ENCODE data around the gene RIPOR2. TPM values are rescaled to one million over a fixed set of nuclear protein-coding genes. Genes with fewer than 3 reads are reported as not detected.

The RIPOR2 gene
- total and polyA plus RNA-seq, 2 donors (not counting 3 experiments of a cell fraction or from before 2014, with no cell fraction given), result 0.10 TPM; not detected in 1

- dilution Hi-C loops (cut with MboI; ENCODE audit: extremely low pct_ligation_motif_present, low sequenced_read_pairs) (no loop called here), intact Hi-C loops (cut with micrococcal nuclease) (no loop called here)
- no peaks in the 10 kb centered on the region for H3K79me2 ChIP-seq (ENCODE audit: control insufficient read depth, insufficient read depth, low read length)
- H3K36me3 ChIP-seq (ENCODE audit: control insufficient read depth in 2 of 2, extremely low read depth in 1 of 2, insufficient read depth in 2 of 2, low read length in 2 of 2), result no peaks in the 10 kb centered on the region
- TF ChIP-seq CTCF (IDR thresholded peaks at IDR 0.05; ENCODE audit: extremely low read depth in 1 of 2, insufficient read depth in 1 of 2, low read depth in 1 of 2, low read length in 2 of 2) (no peak), JUN (IDR thresholded peaks at IDR 0.05; ENCODE audit: borderline replicate concordance, insufficient read depth, insufficient read length, low read depth) (no peak)
- no peak overlapping the region for H2AFZ ChIP-seq (ENCODE audit: low read depth, low read length)
- POLR2A ChIA-PET, result no interaction called here
- FAIRE-seq, result no peak
- BruUV-seq (replicated peaks), result no TSS peak
- CTCF ChIA-PET, result no interaction called here
- H3K4me3 ChIP-seq (replicated peaks in 1 of 3; ENCODE audit: insufficient read depth in 1 of 3, low read depth in 1 of 3, low read length in 3 of 3), result no peak overlapping the region
- H3K27ac ChIP-seq (ENCODE audit: insufficient read depth, low read depth, low read length), result no peak overlapping the region
- no peaks in the 10 kb centered on the region for H3K9me3 ChIP-seq (replicated peaks; ENCODE audit: control insufficient read depth, insufficient read depth, low read length)
- no peaks in the 10 kb centered on the region for H4K20me1 ChIP-seq (replicated peaks; ENCODE audit: control insufficient read depth, extremely low read depth, insufficient read depth, low read length)
- no peaks in the 10 kb centered on the region for H3K4me1 ChIP-seq (ENCODE audit: control insufficient read depth, extremely low read depth, insufficient read depth, low read length)
- H3K9me1 ChIP-seq (replicated peaks; ENCODE audit: control insufficient read depth, extremely low read depth, insufficient read depth, low read length), result no peaks in the 10 kb centered on the region
- no peak for DNase-seq (ENCODE audit: low read depth, low spot score)
- H3K9ac ChIP-seq (replicated peaks; ENCODE audit: extremely low read depth, insufficient read depth, low read length), result no peak overlapping the region
- peaks cover 0 to 4% of the 10 kb centered on the region in 2 experiments for H3K27me3 ChIP-seq (ENCODE audit: control insufficient read depth in 2 of 2, insufficient read depth in 2 of 2, low read length in 2 of 2)
- H3K4me2 ChIP-seq (ENCODE audit: insufficient read depth, low read length), result no peak overlapping the region
These were observed 87.3 kb downstream of the RIPOR2 start for GRCh38 chr6:24848461-24848860.

- Histone ChIP-seq H3K79me2 (ENCODE audit: control insufficient read depth, insufficient read depth, low read length) (no peaks in the 10 kb centered on the region), H3K27ac (ENCODE audit: insufficient read depth, low read depth, low read length) (no peak overlapping the region), H3K9me3 (replicated peaks; ENCODE audit: control insufficient read depth, insufficient read depth, low read length) (no peaks in the 10 kb centered on the region), H3K4me2 (ENCODE audit: insufficient read depth, low read length) (no peak overlapping the region), H3K4me1 (ENCODE audit: control insufficient read depth, extremely low read depth, insufficient read depth, low read length) (no peaks in the 10 kb centered on the region), H3K4me3 (replicated peaks in 1 of 3; ENCODE audit: insufficient read depth in 1 of 3, low read depth in 1 of 3, low read length in 3 of 3) (no peak overlapping the region), H3K9me1 (replicated peaks; ENCODE audit: control insufficient read depth, extremely low read depth, insufficient read depth, low read length) (no peaks in the 10 kb centered on the region), H2AFZ (ENCODE audit: low read depth, low read length) (no peak overlapping the region), H3K36me3 (ENCODE audit: control insufficient read depth in 2 of 2, extremely low read depth in 1 of 2, insufficient read depth in 2 of 2, low read length in 2 of 2) (no peaks in the 10 kb centered on the region), H3K27me3 (ENCODE audit: control insufficient read depth in 2 of 2, insufficient read depth in 2 of 2, low read length in 2 of 2) (peaks cover 0 to 4% of the 10 kb centered on the region in 2 experiments), H4K20me1 (replicated peaks; ENCODE audit: control insufficient read depth, extremely low read depth, insufficient read depth, low read length) (no peaks in the 10 kb centered on the region), H3K9ac (replicated peaks; ENCODE audit: extremely low read depth, insufficient read depth, low read length) (no peak overlapping the region)
- dilution Hi-C loops (cut with MboI; ENCODE audit: extremely low pct_ligation_motif_present, low sequenced_read_pairs), result no loop called here
- intact Hi-C loops (cut with micrococcal nuclease), result no loop called here
- FAIRE-seq, result no peak
- TF ChIP-seq GATA2 (IDR thresholded peaks at IDR 0.05; ENCODE audit: insufficient read depth, insufficient read length, low read depth, low read length), result no peak
- ChIA-PET POLR2A (no interaction called here), CTCF (interaction anchor here (1.5 kb wide), 1 partner anchor 9 kb away, joined by 9 read pairs; no protein-coding TSS in a partner anchor)
- DNase-seq (ENCODE audit: low read depth, low spot score), result no peak
- BruUV-seq (replicated peaks), result no TSS peak
These were observed 88.4 kb downstream of the RIPOR2 start for GRCh38 chr6:24847402-24847801.

Measured in endothelial cell of umbilical vein (primary cell).